D721Med (cell line): ENCODE data around the gene TECTB.

Source experiments
- DNase-seq: peaks from one replicate; pipeline ENCODE4 v3.0.0; 2011; ENCODE audit warnings: low spot score; ENCODE audit not compliant: insufficient read length
- FAIRE-seq: peaks from 2 replicates; lab custom pipeline; 2011; peaks lifted over from hg19 to GRCh38; lab: Jason Lieb, UNC
- TF ChIP-seq, protein P1 (sequence below): IDR thresholded peaks from 2 replicates; pipeline ENCODE4 v1.5.1; 2012; ENCODE audit warnings: mild to moderate bottlenecking, control low read depth; ENCODE audit not compliant: insufficient read depth; ENCODE audit errors: missing control alignments

Gene TECTB

DNA sequence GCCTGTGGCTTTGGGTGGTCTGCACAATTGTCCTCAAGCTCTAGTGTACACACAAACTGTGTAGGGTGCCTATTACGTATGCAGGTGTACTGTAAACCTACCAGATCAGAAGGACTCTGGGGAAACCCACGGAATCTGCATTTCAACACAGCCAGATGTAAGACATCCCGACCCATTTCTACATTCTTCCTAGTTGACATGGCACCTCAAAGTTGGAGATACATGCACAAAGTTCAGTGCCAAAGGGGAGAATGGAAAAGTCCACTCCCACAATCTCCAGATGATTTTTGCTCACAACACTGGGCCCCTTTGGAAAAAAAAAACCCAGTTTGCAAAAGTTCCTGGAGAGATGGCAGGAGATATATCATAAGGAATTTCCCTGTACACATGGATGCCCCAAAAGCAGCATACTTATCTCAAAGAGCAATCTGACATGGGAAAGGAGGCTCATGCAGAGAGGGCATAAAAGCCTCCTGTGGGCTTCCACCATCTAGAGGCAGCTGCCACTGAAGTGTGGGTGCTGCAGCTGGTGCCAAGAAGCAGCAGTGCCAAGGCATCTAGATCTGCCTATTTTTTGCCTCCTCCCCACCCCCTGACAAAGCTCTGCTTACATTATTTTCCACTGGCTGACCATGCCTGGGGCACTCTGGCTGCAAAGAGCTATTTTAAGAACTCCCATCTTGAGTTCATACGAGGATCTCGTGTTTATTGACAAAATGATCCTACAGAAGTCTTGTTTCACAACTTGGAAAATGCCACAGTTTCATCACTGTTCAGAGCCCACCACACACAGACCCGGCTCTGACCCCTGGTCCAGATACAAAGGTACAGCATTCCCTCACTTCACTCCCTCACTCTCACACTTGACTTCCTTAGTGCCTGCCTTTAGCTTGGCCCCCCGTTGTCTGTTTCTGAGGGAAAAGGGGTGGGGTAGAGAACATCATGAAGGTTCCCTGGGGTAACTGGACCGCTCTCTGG is 12.9 kb downstream of the TECTB start:
- TF ChIP-seq, protein P1, sequence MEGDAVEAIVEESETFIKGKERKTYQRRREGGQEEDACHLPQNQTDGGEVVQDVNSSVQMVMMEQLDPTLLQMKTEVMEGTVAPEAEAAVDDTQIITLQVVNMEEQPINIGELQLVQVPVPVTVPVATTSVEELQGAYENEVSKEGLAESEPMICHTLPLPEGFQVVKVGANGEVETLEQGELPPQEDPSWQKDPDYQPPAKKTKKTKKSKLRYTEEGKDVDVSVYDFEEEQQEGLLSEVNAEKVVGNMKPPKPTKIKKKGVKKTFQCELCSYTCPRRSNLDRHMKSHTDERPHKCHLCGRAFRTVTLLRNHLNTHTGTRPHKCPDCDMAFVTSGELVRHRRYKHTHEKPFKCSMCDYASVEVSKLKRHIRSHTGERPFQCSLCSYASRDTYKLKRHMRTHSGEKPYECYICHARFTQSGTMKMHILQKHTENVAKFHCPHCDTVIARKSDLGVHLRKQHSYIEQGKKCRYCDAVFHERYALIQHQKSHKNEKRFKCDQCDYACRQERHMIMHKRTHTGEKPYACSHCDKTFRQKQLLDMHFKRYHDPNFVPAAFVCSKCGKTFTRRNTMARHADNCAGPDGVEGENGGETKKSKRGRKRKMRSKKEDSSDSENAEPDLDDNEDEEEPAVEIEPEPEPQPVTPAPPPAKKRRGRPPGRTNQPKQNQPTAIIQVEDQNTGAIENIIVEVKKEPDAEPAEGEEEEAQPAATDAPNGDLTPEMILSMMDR = no peak
- DNase-seq (no peak), FAIRE-seq (no peak)

DNA sequence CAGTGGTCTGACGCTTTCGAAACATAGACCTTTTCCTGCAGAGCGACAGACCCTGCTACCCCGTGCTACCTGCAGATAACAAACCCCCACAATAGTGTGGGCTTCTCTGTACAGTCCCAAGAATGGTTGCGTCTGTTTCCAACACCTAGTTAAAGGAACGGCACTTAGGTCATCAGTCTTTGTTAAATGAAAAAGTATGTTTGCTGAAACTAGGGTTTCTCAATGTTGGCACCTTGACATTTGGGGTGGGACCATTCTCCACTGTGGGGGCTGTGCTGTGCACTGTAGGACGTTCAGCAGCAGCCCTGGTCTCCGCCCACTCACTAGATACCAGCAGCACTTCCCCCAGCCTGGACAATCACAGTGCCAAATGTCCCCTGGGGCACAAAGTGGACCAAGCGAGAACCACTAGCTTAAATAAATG is 13.7 kb downstream of the TECTB start:
- FAIRE-seq = no peak
- DNase-seq = no peak
- TF ChIP-seq, protein P1 = no peak

DNA sequence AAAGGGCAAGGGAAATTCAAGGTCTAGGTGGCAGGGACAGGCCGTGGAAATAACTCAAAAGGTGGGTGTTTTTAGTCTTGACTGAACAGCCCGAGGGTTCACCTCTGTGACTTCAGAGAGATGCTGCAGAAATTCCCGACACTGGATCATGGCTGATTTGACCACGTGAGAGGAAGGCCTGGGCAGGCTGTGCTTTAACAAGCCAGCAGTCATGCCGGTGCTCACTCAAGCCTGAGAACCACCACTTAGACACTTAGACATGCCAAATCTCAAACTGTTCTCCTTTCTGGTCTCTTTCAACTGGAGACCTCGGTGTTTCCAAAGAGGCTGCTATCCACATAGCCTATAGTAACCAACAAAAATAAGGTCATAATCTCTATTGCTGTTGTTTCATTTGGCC is 15.4 kb downstream of the TECTB start:
- DNase-seq = no peak
- FAIRE-seq = no peak
- TF ChIP-seq, protein P1 = no peak

DNA sequence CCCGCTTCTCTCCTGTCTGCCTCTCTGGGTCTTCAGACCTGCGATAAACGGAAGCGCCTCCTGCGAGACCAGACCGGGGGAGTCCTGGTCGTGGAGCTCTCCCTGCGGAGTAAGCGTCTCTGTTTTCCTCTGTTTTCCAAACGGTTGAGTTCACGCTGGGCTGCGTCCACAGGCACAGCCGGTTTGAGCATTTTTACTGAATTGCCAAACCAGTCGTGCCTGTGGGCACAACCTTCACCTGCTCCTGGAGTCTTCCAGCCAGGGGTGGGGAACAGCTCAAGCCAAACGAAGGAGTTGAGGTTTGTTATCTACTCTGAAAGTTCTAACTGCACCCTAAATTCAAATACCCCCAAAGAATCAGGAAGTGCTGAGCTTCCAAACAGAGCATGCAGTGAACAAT is 16.3 kb downstream of the TECTB start:
- no peak for DNase-seq
- no peak for FAIRE-seq
- TF ChIP-seq, protein P1 = no peak

GRCh38 chr10:112302335-112302734 is 19.1 kb downstream of the TECTB start:
- no peak for DNase-seq
- TF ChIP-seq, protein P1 = no peak
- FAIRE-seq = no peak

- no peak for FAIRE-seq
- TF ChIP-seq, protein P1 = no peak
Measured at GRCh38 chr10:112303528-112303927, 20.3 kb downstream of the TECTB start.

More at GRCh38 chr10:112303528-112303927, 20.3 kb downstream of the TECTB start:
- DNase-seq = no peak
